Stimulated activated CD8-positive, alpha-beta memory T cell treated with anti-CD3 and anti-CD28 coated beads, Interleukin-4, amount 100 ng/mL, for 1 hour (primary cell): Measurements from ENCODE around the gene FOXP2.
"Not testable (repeated sequence)": the region's sequence is repeated elsewhere in the genome, so short reads cannot be mapped to it uniquely, and the experiment has no call there.

Experiments used
- DNase-seq, 2 donors: peaks; one replicate each; pipeline ENCODE4 v3.0.0-alpha.2; 2020; ENCODE audit warnings: low read depth in 2 of 2, low spot score in 1 of 2

Gene FOXP2

DNA sequence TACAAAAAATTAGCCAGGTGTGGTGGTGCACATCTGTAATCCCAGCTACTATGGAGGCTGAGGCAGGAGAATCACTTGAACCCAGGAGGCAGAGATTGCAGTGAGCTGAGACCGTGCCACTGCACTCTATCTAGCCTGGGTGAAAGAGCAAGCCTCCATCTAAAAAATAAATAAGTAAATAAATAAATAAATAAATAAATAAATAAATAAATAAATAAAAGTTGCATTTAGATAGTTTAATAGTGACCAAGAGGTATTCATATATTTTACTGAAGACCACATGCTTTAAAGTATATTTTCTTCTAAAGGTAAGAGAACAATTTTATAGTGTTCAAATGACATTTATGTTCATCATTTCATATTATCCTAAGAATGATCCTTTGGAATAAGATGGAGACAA is 82.9 kb downstream of the FOXP2 start:
- not testable (repeated sequence) for DNase-seq

DNA sequence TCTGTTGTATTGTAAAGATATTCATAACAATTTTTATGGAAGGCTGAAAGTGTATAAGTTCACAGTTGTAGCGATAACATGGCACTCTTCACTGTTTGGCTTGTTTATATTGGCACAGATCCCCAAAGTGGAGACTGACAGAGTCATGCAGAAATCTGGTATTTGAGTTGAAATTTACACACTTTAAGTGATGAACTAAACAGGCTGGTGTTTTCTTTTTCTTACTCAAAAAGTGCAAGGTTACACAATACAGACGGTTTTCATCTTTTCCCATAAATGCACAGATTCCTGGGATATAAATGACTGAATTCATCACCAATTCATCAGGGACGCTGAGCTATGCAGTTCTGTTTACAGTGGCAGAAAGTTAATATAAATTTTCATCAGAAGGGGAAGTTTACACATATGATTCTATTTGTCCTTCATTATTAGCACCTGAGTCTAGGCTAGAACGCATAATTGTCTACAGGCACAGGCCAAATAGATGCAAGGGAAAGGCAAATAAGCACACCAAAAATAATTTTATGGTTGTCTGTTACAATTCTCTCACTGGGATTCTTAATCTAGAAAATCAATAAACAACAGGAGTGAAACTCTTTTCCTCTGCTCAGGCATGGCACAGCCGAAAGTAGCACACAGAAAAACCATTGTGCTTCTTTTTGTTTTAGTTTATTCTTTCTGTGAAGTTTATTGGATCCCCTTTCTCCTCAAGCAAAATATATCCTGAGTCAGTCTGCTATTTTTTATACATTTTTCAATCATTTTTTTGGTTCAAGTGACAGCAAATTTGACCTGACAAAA is 88.0 kb downstream of the FOXP2 start:
- no peak for DNase-seq

DNA sequence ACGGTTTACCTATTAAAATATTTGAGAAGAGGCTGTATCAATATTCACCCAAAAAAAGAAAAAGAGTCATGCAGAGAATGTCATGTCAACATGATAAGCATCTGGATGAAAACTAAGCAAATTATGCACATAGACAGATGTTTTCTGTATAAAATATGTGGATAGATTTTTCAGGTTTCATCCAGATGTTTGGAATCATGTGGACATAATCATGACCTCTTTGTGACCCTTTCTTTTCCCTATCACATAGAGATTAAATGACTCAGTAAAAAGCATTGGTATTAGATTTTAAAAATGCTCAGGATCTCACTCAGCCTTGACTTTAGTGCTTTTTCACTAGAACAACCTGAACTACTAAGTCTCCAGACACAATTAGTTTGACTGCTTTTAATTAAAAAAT is 90.0 kb downstream of the FOXP2 start:
- DNase-seq, result no peak

DNA sequence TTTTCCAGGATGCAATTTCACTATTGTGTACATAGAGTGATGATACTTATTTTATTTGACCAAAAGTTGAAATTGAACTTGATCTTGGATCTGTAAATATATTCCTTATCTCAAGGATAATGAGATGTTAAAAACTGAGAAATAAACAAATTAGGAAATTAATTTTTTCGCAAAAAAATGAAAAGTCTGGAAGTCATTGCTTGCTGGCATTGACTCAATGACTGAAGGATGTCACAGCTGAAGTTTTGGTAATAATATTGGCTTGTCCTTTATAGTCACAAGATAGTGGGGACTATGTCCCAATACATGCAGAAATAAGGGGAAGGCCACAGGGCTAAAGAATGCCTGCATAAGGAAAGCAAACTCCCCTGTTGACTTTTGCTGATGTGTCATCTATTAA is 92.8 kb downstream of the FOXP2 start:
- no peak for DNase-seq

DNA sequence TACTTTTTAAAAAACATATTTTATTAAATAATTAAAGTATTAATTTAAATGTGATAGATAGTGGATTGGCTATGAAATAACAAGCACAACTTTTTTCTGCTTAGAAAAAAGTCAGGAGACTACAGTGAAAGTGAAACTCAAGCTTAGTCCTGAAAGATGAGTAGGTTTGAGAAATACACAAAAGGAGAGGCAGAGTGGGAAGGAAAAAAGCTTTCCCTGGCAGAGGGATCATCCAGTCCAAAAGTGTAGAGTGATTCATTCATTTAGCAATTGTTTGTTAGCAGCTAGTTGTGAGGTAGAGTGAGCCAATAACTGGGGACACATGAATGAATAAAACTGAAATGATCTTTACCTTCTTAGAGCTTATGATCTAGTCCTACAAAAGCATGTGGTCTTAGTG is 93.5 kb downstream of the FOXP2 start:
- DNase-seq, result no peak

DNA sequence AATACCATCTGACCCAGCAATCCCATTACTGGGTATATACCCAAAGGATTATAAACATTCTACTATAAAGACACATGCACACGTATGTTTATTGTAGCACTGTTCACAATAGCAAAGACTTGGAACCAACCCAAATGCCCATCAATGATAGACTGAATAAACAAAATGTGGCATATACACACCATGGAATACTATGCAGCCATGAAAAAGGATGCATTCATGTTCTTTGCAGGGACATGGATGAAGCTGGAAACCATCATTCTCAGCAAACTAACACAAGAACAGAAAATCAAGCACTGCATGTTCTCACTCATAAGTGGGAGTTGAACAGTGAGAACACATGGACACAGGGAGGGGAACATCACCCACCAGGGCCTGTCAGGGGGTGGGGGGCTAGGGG is 96.2 kb downstream of the FOXP2 start:
- DNase-seq, result not testable (repeated sequence)

DNA sequence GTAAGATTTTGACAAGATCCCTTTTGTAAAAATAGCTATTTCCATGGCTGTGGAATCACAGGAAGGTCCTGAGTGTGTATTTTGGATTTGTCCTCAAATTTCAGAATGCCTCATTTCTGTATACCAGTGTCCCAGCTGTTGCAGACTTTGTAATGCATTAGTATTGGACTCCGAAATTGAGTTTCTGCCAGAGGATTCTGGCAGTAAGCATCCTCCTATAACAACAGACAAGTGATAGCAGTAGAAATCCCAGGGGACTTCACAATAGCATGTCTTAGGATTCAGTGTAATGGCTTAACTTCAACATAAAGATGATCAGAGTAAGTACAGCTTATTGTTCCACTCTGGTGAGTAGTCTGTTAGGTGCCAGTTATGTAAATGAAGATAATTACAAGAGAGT is 104.6 kb downstream of the FOXP2 start:
- no peak for DNase-seq

DNA sequence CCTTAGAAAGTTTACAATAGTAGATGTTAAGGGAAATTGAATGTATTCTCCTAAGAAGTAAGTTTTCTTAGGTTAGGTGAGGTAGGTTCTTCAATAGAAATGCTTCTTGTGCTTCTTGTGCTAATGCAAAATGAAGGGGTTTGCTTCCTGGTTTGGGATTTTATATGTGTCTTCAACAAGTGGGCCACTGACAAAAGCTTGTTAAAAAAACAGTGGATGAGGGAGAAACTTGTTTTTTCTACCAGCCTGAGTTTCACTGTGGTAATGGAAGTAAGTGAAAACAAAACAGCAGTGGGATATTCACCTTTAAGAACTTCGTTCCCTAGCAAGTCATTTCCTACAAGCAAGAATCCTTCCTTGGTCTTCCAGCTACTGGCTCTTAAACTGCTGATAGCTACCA is 107.5 kb downstream of the FOXP2 start:
- no peak for DNase-seq

DNA sequence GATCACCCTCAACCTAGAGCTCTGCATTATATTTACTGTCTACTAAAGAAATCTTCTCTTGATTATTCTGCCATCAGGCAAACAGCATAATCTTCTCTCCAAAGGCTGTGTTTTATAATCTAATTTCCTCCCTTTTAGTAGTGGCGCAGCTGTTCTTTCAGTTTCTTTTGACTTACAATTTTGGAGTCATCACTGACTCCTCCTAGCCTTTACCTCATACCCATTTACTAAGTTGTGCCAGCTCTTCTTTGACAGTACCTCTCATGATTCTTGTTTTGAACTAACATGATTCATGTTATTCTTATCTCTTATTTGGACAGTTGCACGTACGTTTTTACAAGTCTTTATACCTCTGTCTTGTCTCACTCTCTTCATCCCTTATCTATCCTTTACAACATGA is 113.0 kb downstream of the FOXP2 start:
- DNase-seq, result no peak

DNA sequence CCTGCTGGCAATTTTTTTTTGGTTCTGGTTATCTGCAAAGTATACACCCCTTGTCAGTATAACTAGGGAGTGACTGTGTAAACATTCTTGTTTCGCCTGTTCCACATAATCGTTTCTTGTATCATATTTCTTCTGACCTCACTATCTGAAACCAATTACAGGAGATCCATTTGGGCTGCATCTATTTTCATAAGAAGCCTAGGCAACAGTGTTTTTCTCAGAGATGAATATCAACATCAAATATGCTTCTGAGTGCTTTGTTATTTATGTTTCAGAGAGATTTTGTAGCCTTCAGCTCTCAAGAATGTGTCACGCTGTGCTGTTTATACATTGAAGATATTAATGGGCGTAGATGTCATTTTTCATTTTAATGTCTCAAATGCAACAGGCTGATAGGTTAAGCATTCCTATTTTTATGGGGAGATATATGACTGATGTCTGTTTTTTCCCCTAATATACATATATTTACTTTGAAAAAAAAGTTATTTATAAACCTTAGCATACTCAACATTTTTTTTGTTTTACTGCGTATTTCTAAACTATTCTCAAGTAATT is 115.5 kb downstream of the FOXP2 start:
- no peak for DNase-seq

DNA sequence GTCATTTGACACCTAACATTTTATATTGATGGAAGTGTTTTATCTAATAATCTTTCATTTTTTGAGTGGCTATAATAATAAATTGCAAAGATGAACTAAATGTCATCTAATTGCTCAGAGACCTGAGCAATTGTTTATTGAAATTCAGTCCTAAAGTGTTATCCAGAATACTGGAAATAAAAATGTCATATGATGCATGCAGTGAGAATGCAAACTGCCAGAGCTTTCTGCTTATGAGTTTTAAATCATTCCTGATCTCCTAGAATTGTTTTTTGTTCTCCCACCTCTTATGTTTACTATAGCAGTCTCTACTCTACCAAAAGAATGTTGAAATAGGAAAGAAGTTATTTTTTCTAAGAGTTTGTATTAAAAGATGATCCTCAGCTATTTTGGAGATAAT is 116.7 kb downstream of the FOXP2 start:
- no peak for DNase-seq

DNA sequence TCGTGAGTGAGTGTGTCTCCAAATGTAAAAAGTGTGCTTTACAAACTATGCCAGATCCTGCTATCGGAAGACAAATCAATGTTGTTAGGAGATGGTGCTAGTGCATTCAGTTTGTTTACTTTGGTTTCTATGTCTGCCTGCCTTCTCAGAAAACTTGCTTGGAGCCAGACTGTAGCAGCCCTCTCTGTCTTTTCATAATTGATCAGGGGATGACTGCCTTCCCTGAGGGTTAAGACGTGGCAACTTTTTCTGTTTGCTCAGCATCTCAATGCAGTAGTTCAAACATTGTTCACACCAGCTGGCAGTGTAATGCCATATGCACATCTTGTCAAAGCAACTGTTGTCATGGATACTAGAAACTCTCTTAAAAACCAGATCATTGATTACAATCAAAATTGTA is 118.5 kb downstream of the FOXP2 start:
- no peak for DNase-seq

DNA sequence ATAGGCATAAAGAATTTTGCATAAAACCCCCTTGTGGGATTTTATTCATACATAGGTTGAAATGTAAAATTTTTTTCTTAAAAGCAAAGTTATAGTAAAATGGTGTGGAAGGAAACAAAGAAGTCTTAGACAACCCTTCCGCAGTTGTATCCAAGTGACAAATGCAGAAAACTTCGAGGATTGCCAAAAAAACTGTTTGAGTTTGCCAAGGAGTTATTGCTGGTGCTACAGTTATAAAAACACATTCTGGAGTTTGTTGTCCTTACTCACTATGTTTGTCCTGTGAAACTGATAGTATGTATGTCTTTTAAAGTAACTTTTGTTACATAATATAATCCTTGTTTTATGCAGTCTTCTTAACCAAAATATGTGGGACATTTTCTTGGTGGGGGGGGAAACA is 120.3 kb downstream of the FOXP2 start:
- DNase-seq, result no peak

DNA sequence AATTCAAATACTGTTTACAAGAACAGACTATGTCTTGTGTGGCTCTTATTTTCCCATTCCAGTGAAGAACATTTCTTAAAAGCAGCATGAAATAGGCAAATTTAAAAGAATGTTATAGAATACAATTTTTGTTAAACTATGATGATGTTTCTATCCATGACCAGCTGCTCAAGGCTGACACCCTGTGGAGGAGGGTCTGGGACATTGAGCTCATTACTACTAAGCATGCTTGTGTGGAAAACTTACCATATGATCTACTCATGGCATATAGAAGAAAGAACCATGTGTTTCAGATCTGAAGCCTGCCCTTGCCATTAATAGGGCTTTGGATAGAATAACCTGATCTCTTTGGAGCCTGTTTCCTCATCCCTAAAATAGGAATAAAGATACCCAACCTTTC is 125.0 kb downstream of the FOXP2 start:
- DNase-seq, result no peak

DNA sequence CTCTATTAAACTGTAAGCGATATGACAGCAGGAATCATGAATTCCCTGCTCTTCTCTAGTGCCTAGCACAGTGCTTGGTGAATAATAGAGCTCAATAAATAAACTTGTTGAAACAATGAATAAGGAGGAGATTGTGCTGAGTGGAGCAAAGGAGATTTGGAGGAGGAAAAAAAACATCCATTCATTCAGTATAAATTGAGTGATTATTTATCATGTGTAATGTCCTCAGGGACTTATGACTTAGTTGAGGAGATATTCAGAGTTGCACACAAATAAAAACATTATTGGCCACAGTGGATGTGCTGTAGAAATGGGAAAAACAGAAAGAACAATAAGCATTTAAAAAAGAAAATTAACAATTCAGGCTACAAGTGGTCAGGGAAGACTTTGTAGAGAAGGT is 125.7 kb downstream of the FOXP2 start:
- no peak for DNase-seq

DNA sequence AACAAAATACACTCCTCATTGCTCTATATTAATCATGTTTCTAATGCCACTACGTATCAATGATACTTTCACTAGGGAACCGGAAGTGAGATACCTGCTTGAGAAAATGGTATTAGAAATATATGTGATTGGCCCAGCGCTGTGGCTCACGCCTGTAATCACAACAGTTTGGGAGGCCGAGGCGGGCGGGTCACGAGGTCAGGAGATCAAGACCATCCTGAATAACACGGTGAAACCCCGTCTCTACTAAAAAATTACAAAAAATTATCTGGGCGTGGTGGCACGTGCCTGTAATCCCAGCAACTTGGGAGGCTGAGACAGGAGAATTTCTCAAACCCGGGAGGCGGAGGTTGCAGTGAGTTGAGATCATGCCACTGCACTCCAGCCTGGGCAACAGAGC is 132.7 kb downstream of the FOXP2 start:
- DNase-seq, result not testable (repeated sequence)

DNA sequence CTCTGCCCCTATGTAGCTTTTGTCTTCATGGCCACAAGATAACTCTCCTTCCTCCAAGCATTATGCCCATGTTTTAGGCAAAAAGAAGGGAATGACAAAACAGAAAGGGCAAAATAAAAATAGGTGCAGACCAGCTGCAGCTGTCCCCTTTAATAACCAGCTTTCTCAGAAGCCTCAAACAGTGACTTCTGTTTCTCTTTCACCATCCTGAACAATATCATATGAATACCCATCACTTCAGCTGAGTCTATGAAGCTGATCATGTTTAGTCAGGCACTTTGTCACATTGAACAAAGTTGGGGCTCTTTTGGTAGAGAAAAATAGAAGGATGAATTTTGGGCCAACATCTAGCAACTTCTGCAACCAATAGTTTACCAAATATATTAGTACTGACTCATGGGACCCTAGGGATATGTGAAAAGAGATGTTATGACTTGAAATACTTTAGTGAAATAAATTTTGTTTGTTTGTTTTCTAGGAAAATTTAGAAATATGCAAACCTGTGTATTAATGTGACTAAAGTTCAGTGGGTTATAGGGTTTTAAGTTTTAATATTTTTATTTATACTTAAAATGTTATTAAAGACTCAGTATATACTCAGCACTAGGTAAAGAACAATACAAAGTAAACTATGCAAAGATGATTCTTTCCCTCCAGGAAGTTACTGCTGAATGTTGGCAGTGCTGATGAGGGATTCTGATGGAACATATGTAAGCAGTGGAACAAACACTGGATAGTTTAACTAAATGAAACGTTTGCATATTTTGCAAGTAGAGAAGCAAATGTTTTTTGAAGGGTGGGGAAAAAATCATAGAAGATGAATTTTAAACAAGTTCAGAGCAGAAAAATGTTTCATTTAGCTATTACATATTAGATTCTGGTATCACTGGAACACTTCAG is 133.7 kb downstream of the FOXP2 start:
- DNase-seq, result no peak

DNA sequence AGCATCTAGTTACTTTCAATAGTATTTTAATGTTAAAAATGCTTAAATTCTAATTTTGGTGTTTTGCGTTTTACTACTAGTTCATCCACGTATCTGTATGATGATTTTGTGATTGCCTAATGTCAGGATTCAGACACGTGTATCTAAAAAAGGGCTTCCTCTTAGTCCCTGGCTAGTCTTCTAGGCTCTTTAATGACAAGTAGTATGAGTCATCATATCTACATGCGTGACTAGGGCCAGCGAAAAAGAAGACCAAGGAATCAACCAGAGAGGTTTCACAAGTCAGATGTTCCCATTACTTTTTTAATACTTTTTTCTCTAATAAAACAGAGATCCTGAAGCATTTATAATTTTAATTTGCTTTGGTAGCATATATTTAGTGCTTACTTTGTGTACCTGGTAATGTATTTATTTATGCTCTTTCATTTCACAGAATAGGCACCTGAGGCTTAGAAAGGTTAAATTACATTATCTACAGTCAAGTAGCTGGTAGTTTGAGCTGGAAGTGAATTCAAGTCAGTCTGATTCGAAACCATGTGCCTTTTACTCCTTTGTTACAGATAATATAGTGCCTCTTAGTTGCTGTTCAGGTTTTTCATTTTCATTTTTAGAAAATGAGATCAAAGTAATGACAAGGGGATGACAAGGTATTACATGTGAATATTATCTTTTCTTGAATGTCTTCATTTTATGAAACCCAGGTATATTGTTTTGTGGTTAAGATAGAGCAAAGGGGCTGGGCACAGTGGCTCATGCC is 140.3 kb downstream of the FOXP2 start:
- DNase-seq, result no peak

DNA sequence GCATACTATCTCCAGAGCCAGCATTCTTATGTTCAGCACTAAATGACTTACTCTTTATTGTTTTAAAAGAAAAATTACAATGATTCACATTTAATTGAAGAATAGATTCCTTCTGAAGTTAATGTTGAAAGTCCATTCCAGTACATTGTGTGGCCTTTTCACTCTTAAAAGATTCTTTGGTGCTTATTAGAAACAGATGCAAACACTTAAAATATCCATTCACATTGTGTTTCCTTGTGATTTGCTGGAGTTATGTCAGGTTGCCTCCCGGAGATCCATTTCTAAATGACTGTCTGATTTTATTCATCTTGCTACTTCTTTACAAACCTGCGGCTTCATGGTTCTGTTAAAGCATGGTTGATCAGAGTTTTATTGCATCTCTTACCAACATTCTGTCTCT is 152.8 kb downstream of the FOXP2 start:
- DNase-seq, result no peak

DNA sequence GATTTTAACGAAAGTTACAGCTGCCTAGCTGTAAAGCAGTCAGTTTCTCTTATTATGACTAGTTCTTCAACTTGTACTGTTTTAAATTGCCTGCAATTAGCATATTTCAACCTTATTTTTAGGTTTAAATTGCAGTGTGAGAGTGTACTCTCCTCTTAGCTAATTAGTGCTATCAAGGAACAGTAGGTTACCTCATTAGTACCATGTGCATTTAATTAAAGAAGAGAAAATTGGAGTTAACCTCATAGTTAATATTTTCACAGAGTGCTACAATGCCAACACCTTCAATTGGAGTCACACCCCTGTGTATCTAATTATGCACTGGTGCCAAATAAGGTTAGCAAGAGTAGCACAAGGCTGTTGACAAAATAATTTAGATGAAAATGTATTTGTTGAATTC is 154.6 kb downstream of the FOXP2 start:
- no peak for DNase-seq

DNA sequence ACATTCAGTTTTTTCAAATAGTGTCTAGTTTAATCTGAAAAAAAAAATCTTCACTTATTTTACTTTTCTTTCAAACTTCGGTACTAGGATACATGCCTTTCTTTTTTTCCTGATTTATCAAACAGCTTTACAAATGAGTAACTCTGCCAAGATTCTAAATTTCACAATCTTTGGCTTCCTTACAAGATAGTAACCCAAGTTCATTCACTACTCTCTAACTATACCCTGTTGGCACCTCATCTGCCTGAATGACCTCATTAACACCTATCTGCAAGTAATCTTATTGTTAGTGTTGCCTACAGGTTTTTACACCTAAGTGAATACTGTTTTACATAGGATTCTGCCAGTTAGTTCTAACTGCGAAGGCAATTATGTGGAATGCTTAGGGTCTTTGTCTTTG is 159.8 kb downstream of the FOXP2 start:
- DNase-seq, result no peak
